ENCODE measurements around the gene NOL4L. TPM values are rescaled to one million over a fixed set of nuclear protein-coding genes. Genes with fewer than 3 reads are reported as not detected.
"Not testable (repeated sequence)": the region's sequence is repeated elsewhere in the genome, so short reads cannot be mapped to it uniquely, and the experiment has no call there.

Gene NOL4L
- total RNA-seq, 2 donors from 2014 or later: 18.0 to 59.7 TPM

- no peaks in the 10 kb centered on the region for H3K4me1 ChIP-seq (replicated peaks)
- WGBS: 95% methylated on average over 10 of the region's 10 CpGs
- H3K4me3 ChIP-seq: no peak overlapping the region
- no peak for TF ChIP-seq CTCF (IDR thresholded peaks at IDR 0.05)
- no peak for TF ChIP-seq POLR2AphosphoS5 (IDR thresholded peaks at IDR 0.05)
- TF ChIP-seq POLR2A (IDR thresholded peaks at IDR 0.05): no peak
- DNase-seq (ENCODE audit: low spot score): no peak
- no peaks in the 10 kb centered on the region for H3K27me3 ChIP-seq (replicated peaks; ENCODE audit: insufficient read depth)
- intact Hi-C loops (cut with DNase I): no loop called here
- no peaks in the 10 kb centered on the region for H3K9me3 ChIP-seq
- no peak overlapping the region for H3K27ac ChIP-seq
- H3K36me3 ChIP-seq: no peaks in the 10 kb centered on the region
These were observed 91.8 kb downstream of the NOL4L start for GRCh38 chr20:32493356-32493755.

GRCh38 chr20:32491764-32492151 lies 93.4 kb downstream of the NOL4L start:
- H3K27me3 ChIP-seq (replicated peaks; ENCODE audit: insufficient read depth); H3K27ac ChIP-seq; H3K36me3 ChIP-seq; intact Hi-C loops (cut with DNase I); DNase-seq (ENCODE audit: low spot score); H3K9me3 ChIP-seq; H3K4me1 ChIP-seq (replicated peaks); H3K4me3 ChIP-seq: not testable (repeated sequence)
- WGBS: 95% methylated on average over 3 of the region's 3 CpGs

GRCh38 chr20:32490942-32491763 lies 94.0 kb downstream of the NOL4L start:
- TF ChIP-seq CTCF (IDR thresholded peaks at IDR 0.05) (no peak), POLR2A (IDR thresholded peaks at IDR 0.05) (no peak), POLR2AphosphoS5 (IDR thresholded peaks at IDR 0.05) (no peak)
- no peak for DNase-seq (ENCODE audit: low spot score)
- no peak overlapping the region for H3K4me3 ChIP-seq
- H3K4me1 ChIP-seq (replicated peaks): no peaks in the 10 kb centered on the region
- intact Hi-C loops (cut with DNase I): no loop called here
- H3K36me3 ChIP-seq: no peaks in the 10 kb centered on the region
- WGBS: 95% methylated on average over 14 of the region's 14 CpGs
- no peak overlapping the region for H3K27ac ChIP-seq
- H3K9me3 ChIP-seq: no peaks in the 10 kb centered on the region
- no peaks in the 10 kb centered on the region for H3K27me3 ChIP-seq (replicated peaks; ENCODE audit: insufficient read depth)

- Histone ChIP-seq H3K4me3 (no peak overlapping the region), H3K27me3 (replicated peaks; ENCODE audit: insufficient read depth) (no peaks in the 10 kb centered on the region), H3K9me3 (no peaks in the 10 kb centered on the region), H3K27ac (no peak overlapping the region), H3K4me1 (replicated peaks) (no peaks in the 10 kb centered on the region), H3K36me3 (no peaks in the 10 kb centered on the region)
- whole genome bisulfite sequencing: 95% methylated on average over 7 of the region's 7 CpGs
- intact Hi-C loops (cut with DNase I): loop anchor here (10.0 kb wide), 1 partner anchor 283 kb away; the partner anchor contains the start of genes PLAGL2 and POFUT1
- TF ChIP-seq CTCF (IDR thresholded peaks at IDR 0.05): no peak
- TF ChIP-seq POLR2AphosphoS5 (IDR thresholded peaks at IDR 0.05): no peak
- no peak for TF ChIP-seq POLR2A (IDR thresholded peaks at IDR 0.05)
- no peak for DNase-seq (ENCODE audit: low spot score)
These were observed 96.9 kb downstream of the NOL4L start for GRCh38 chr20:32488066-32488838.

- TF ChIP-seq POLR2AphosphoS5 (IDR thresholded peaks at IDR 0.05) (no peak), CTCF (IDR thresholded peaks at IDR 0.05) (no peak), POLR2A (IDR thresholded peaks at IDR 0.05) (no peak)
- Histone ChIP-seq H3K4me1 (replicated peaks) (no peaks in the 10 kb centered on the region), H3K36me3 (no peaks in the 10 kb centered on the region), H3K27me3 (replicated peaks; ENCODE audit: insufficient read depth) (no peaks in the 10 kb centered on the region), H3K9me3 (no peaks in the 10 kb centered on the region), H3K27ac (no peak overlapping the region), H3K4me3 (no peak overlapping the region)
- WGBS: 91% methylated on average over 3 of the region's 3 CpGs
- no peak for DNase-seq (ENCODE audit: low spot score)
- intact Hi-C loops (cut with DNase I): loop anchor here (10.0 kb wide), 1 partner anchor 283 kb away; the partner anchor contains the start of genes PLAGL2 and POFUT1
These were observed 97.8 kb downstream of the NOL4L start for GRCh38 chr20:32487381-32487780.
